Measurements from ENCODE around the gene MGAT4C.
"Not testable (repeated sequence)": the region's sequence is repeated elsewhere in the genome, so short reads cannot be mapped to it uniquely, and the experiment has no call there.

Gene MGAT4C

DNA sequence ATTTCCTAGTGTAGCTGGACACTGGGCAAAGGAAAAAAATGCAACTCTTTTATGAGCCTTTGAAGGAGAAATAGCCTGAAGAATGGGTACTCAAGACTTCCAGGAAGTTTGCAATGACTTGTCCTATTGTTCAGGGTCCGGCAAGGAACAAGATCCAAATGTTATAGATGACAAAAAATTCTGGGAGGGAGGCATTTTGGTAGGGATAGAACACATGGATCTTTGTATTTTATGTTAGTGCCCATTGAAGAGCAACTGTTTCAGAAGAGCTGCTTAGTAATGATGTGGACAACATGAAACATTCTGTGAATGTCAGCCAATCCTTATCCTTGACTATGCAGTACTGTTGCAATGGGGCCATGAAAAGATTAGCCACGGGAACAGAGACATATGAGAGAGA is 138.0 kb downstream of the MGAT4C start:
- no peak for DNase-seq

DNA sequence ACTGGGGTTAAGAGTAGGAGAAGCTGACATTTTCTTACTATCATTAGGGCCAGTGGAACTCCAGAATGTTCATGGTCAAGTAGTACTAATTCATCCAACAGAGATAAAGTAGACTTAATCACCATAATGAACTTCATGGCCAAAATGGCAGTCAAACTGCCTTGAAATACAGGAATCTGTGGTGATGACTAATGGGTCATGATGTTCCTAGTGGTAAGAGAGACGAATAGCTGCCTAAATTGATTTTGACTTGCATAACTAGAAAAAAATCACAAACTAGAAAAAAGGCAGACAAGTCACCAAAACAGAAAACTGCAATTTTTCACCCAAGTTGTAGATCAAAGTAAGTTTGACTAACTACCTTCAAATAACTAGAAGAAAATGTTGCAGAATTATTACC is 138.5 kb downstream of the MGAT4C start:
- no peak for DNase-seq

DNA sequence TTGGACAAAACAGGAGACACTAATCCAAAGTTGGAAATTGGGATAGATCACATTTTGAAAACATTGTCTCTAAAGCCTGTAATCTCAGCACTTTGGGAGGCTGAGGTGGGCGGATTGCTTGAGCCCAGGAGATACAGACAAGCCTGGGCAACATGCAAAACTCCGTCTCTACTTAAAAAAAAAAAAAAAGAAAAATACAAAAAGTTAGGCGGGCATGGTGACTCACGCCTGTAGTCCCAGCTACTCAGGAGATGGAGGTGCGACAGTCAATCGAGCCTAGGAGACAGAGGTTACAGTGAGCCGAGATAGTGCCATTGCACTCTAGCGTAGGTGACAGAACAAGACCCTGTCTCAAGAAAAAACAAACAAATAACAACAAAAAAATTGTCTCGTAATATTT is 152.1 kb downstream of the MGAT4C start:
- DNase-seq = no peak

DNA sequence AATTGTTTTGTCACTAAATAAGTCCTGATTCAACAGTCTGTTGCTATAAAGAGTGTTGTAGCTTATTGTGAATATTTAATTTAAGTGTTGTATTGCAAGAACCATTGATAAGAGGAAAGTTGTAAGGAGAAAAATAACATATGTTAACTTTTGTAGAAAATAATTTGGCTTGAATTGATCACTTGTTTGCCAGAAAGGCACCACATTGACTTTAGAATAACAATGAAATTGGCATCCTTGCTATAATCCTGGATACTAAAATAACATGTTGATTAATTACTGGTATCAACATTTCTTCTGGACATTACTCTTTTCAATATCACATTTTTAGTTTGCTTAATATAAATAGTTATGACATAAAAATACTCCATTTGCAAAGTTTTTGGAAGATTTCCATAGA is 159.0 kb downstream of the MGAT4C start:
- no peak for DNase-seq

DNA sequence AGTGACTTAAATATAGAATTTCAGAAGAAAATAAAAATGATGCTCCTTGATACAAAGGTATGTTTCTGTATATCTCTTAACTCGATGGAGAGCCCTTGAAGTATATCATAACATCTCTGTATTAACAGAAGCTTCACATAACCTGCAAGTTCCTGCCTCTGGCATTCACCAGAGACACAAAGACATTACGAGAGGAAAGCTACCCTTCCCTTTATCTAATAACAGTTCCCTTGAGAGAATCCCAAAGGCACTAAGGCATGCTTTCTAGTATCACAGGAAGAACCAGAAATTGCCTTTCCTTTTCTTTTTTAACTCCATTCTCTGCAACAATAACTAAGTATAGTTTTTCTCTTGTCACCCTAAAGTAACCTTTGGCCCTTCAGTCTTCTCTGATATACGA is 164.5 kb downstream of the MGAT4C start:
- no peak for DNase-seq

DNA sequence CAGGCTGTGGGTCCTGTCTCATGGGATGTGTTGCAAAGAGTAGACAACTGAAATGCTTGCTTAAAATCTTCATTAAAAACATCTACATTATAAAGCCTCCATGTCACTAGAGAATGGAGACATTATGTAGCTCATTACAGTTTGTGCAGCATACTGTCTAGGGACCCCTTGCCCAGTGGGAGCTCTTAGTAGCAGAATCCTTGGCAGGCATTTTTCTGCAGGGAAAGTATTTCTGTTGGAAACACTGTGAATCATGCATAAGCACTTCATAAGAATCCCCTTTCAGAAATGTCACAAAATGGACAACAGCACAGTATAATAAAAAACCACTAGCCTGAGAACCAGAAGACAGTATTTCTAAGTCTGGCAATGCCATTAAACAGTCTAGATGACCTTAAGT is 174.3 kb downstream of the MGAT4C start:
- no peak for DNase-seq

DNA sequence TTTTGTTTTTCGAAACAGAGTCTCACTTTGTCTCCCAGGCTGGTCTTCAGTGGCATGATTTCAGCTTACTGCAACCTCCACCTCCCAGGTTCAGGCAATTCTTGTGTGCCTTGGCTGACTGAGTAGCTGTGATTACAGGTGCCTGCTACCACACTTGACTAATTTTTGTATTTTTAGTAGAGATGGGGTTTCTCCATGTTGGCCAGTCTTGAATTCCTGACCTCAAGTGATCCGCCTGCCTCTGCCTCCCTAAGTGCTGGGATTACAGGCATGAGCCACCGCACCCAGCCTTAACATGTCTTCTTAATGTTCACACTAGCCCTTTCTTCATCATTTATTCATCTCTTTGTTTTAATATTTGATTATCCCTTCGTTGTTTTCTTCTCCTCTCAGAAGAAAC is 197.1 kb downstream of the MGAT4C start:
- DNase-seq = not testable (repeated sequence)

DNA sequence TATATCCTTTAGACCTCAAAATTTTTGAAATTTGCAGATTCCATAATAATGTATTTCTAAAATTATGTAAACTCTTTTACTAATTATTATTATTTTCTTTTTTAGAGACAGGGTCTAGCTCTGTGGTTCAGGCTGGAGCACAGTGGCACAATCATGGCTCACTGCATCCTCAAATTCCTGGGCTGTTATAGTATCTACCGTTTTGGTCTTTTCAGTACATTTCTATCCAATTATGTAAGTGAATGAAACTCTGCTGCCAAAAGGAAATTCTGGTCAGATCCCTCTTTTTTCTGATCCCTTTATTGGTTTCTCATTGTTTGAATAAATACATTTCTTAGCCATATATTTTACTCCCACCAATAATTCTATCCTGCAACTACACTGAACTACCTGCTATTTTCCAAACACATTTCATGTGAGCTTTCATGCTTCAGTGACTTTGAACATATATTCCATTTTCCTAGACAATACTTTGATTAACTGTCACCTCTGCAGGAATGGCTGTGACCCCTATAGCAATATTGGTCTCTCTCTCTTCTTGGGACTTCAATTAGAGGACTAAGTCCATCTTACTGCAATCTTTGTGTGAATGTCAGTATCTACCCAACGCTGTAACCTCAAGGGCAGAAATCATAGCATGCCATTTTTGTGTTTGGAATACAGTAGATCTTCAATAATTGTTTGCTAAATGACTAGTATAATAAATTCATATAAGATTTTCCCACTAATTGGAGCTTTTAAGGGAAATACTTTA is 198.9 kb downstream of the MGAT4C start:
- no peak for DNase-seq

DNA sequence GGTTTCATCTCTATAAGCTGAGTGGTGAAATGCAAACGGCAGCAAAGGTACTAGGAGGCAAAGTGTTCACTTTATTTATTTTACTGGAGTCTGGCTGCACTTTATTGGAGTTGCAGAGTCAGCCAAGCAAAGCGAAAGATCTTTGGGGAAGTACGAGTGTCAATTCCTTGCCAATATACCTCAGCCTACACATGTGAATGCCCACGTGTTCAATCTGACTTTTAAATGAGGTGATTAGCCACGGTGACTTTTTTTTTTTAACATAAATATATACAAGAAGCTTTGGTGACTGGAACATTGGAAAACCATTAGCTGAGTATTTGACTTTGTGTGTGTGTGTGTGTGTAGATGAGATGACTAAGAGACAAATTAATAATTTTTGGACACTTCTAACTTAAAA is 203.3 kb downstream of the MGAT4C start:
- DNase-seq = no peak

DNA sequence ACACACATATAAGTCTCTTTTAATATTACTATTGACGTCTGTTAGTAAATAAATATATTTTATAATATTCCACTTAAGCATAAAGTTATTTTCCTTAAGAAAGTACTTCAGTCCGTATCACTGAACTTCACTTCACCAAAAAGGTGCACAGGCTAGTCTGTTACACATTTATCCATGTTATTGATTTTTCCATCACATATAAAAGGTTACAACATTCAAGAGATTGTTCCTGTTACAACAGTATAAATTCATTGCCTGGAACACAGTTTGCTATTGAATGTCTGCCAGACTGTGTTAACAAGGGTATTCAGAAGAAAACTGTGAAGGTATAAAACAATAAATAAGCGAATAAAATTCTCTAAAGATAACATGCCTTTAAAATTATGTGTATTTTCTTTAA is 206.2 kb downstream of the MGAT4C start:
- no peak for DNase-seq

DNA sequence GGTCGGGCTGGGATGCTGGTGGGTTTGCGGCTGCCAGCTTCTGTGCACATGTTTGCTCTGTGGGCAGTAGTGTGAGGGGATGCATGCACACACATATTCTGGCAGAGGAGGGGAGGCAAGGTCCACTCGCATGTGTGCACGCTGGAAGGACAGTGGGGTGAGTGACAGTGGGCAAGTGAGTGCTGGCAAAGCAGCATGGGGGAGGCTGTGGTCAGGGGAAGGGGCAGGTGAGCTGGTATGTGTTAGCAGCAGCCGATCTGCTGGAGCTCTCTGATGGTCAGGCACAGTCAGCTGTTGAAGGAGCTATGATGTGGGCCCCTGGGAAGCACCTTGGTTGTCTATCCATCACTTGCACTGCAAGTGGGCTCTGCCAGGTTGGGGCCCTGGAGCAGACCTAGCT is 211.8 kb downstream of the MGAT4C start:
- DNase-seq = no peak

DNA sequence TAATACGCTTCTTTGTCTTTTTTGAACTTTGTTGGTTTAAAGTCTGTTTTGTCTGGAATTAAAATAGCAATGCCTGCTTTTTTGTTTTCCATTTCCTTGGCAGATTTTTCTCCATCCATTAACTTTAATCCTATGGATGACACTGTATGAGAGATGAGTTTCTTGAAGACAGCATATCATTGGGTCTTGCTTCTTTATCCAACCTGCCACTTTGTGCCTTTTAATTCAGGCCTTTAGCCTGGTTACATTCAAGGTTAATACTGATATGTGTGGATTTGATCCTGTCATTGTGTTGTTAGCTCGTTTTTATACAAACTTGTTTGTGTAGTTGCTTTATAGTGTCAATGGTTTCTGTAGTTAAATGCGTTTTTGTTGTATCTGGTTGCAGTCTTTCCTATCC is 214.1 kb downstream of the MGAT4C start:
- DNase-seq = no peak

DNA sequence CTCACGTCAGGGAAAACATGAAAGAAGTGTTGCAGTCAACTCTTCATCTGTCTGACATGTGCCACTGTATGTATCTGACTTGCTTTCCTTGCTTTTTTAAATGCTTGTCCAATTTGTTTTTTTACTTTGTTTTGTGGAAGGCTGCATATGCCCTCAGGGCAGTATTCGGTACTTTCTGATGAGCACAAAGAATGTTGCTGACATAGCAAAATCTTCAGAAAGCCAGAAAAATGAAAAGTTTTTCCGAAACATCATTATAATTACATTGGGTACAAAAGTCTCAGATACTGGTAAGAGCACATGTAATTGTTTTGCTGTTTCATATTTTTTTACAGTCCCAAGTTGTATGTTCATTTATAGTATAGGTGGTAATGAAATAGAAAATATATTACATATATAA is 237.8 kb downstream of the MGAT4C start:
- no peak for DNase-seq

DNA sequence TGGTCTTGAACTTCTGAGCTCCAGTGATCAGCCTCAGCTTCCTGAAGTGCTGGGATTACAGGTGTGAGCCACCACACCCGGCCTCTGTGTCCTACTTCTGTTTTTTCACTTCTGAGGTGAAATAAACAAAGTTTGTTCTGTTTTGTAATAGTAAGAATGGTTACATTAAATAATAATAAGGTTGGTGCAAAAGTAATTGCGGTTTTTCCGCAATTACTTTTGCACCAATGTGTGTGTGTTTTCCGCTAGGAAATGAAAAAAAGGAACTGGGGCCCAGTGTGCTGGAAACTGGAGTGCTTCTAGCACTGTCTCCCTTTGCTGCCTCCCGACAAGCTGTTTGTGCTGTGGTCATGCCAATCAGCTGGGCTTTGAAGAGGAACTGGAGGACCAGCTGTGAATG is 241.2 kb downstream of the MGAT4C start:
- no peak for DNase-seq

DNA sequence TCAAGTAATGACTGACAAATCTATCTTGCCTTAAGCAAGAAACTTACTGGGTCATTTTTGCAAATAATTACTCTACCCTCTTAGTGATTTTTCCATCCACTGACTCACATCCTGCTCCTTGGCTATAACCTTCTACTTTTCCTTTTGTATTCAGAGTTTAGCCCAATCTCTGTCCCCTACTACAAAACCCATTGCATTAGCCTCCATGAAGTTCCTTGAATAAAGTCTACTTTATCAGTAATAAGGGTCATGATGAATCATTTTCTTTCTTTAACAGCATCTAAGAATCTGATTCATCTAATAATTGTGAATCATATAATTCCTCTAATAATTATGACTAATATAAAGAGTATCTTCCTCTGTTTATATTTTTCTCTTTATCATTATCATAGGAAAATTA is 249.5 kb downstream of the MGAT4C start:
- DNase-seq = no peak

DNA sequence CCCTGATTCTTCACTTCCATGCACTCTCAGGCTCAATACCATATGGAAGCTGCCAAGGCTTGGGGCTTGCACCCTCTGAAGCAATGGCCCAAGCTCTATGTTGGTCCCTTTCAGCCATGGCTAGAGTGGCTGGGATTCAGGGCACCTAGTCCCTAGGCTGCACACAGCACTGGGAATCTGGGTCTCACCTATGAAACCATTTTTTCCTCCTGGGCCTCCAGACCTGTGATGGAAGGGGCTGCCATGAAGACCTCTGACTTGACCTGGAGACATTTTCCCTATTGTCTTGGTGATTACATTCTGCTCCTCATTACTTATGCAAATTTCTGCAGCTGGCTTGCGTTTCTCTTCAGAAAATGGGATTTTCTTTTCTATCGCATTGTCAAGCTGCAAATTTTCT is 258.1 kb downstream of the MGAT4C start:
- no peak for DNase-seq

DNA sequence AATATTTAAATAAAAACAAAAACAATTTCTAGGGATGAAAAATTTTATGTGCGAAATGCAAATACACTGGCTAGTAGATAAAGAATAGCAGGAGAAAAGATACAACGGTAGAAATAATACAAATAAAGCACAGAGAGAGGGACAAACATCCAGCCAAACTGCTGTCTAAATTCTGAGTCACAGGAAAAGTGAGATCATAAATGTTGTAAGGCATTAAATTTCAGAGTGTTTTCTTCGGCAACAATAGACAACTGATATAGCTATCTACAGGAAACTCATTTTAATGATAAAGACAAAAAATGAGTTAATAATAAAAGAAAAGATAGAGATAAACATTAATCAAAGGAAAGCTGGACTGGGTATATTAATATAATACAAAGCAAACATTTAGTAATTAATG is 259.9 kb downstream of the MGAT4C start:
- no peak for DNase-seq

DNA sequence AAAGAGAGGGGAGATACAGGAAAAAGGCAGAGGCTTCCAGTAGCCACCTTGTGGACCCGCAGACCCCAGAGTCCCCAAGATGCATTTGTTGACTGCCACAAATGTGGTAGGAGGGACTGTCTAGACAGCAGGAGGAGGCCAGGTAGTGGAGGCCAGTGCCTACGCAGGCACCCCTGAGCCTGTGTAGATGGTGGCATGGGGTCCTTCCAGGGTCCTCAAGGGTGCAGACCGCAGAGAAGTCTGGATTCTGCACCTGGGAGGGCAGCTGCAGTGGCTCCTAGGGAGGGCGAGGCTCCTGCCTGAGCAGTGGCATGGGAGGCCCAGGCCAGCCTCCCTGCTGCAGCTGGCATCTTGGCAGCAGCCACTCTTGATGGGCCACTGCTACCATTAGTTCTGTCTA is 262.4 kb downstream of the MGAT4C start:
- no peak for DNase-seq

DNA sequence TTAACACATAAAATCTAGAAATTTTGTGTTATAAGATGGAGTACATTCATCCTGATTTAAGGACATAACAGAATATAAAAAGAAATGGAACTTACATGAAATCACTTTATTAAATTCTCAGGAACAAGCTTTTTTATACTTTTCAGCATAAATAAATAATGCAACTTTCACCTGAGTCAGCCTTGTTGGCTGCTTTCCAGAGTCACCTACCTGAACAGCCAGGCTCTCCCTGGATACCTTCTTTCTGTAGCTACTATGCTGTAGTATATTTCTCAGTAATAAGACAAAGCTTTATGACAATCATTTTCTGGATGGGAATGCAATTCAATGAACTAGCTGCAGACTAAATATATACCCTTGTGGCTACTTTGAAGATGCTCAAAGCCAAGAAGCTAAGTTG is 270.2 kb downstream of the MGAT4C start:
- DNase-seq = no peak

DNA sequence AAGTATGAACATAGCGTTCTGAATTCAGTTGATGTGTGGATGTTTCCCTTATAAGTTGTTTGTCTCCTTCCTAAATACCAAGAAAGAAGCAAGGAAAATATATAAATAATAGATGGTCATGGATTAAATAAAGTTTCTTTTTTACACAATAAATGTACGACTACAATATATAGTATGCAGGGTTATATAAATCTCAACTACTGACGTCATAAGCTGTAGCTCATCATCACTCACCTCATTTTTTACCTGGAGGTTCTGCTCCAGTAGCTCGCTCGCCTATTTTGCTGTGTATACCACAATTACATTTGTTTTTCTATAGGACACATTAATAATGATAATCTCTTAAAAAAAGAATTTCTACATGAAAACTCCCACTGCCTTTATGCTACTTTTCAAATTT is 272.6 kb downstream of the MGAT4C start:
- no peak for DNase-seq

DNA sequence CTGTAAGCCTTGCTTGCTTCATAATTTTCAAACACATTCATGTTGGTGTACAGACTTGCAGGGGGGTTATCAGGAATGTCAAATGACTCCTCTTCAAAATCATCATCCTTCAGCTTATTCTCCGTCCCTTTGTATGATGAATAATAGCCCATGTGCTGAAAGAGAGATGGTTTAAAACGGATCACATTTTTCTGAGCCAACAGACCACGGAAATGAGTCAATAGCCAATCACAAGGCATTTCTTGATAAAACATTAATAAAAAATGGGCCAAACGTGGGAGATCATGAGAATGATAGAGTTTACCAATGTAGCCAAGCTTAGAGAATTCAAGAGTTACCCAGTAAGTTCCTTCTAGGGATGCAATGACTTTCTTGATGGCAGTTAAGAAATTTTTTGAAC is 276.6 kb downstream of the MGAT4C start:
- no peak for DNase-seq

DNA sequence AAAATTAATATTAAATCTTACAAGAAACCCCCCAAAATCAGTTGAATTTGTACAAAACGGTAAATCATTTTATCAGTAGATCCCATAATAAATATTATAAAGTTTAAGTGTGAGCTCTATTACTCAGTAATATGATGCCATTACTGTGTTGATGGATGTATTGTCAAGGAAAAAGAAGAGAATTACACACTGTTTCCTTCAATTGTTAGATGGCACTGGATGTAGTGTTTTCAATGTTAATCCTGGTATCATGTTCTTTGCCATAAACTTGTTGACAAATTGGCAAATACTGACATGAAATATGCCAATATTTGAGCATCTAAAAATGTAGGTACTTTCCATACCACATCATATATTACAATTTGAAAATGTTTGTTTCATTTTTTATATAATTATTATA is 280.5 kb downstream of the MGAT4C start:
- DNase-seq = no peak

DNA sequence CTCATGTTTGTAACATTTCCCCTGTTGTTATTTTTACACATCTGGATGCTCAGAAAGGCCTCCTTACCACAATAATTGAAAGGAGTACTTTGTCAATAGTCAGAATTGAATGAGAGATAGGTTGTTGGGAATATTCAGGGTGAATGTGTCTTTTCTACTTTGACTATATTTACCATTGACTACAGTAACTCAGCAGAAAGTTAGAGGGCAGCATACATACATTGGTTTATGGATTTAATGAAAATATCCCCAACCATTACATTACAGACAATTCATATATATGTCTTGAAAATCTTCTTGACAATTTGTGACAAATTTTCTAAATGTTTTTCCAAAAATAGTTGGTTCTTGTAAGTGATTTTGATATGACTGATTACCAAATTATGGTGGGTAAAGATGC is 284.4 kb downstream of the MGAT4C start:
- DNase-seq = no peak

DNA sequence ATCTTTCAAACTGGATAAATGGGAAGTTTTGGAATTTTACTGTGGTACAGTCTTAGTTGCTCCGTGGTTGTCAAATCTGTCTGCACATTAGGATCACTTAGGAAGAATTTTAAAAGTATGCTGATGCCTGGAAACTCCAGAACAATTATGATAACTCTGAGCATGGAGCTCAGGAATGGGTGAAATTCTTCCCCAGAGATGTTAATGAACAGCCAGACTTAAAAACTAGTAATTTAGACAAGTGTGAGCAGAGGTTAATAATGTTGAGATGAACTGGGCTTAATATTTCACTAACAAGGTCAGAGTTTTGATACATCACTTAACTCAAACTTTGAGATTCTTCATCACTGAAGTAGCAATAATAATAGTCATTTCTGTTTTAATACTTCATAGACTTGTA is 287.6 kb downstream of the MGAT4C start:
- no peak for DNase-seq

DNA sequence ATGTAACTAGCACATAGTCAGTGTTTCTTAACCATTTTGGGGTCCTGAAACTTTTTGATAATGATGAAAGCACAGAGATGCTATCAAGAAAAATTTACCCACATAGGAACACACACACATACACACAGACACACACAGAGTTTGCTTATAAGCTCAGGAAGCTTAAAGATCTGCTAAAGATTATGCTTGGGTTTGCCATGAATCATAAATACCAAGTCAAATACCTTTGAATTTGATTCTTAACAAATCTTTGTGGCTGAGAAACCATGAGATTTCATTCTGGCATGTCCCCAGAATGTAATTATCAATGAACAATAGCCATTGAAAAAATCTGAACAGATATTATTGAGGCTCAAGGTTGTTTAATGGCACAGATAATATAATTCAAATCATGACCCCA is 292.9 kb downstream of the MGAT4C start:
- DNase-seq = no peak

DNA sequence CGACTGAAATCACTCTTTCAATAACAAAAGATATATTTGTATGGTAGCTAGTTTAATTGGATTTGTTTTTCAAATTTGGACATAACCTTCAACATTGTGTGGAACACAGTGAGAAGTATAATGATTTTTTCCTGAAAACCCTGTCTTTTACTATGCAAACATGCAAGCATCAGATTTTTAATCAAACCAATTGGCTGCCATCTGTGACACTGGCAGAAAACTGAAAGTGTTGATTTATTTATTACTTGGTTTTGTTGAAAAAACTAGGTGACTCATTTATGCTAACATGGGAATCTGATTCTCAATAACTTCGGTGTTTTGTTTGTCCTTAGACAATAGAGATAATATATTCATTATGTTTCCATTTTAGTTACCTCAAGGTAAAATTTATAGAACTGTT is 300.1 kb downstream of the MGAT4C start:
- DNase-seq = no peak
